Measurements from ENCODE around the gene VAV2.

The VAV2 gene

GRCh38 chr9:133715866-133716563 is 276.1 kb downstream of the VAV2 start:
- no peak for FAIRE-seq
- DNase-seq (ENCODE audit: low spot score) = peak; percentile 8

DNA sequence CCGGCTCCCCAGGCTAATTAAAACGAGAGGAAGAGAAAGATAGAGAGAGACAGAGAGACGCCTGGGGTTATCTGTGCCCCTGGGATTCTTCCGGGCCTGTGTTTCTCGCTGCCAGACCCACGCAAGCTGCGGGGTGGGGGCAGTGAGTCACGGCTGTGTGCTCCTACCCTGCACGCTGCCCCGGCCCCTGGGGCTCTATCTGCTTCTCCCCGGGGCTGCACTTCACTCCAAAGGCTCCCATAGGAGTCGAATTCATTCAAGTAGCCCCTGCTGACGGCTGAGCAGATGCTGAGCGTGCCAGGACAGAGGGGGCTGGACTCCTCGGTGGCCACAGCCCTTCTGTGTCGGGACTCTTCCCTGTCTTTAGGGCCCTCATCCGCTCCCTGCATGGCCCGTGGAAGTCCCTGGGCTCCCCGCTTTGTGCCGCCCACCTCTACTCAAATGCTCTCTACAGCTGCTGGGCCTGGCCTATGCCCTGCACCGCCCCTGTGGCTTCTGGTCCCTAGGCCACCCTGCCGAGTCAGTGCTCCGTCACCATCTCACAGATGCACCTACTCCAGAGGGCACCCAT is 276.7 kb downstream of the VAV2 start:
- DNase-seq (ENCODE audit: low spot score) (peak; percentile 13), FAIRE-seq (no peak)

- peak; percentile 37 for DNase-seq (ENCODE audit: low spot score)
- FAIRE-seq = no peak
Observed at GRCh38 chr9:133714606-133715294, 277.4 kb downstream of the VAV2 start.

- FAIRE-seq (no peak), DNase-seq (ENCODE audit: low spot score) (no peak)
Observed at GRCh38 chr9:133713960-133714495, 278.1 kb downstream of the VAV2 start.

DNA sequence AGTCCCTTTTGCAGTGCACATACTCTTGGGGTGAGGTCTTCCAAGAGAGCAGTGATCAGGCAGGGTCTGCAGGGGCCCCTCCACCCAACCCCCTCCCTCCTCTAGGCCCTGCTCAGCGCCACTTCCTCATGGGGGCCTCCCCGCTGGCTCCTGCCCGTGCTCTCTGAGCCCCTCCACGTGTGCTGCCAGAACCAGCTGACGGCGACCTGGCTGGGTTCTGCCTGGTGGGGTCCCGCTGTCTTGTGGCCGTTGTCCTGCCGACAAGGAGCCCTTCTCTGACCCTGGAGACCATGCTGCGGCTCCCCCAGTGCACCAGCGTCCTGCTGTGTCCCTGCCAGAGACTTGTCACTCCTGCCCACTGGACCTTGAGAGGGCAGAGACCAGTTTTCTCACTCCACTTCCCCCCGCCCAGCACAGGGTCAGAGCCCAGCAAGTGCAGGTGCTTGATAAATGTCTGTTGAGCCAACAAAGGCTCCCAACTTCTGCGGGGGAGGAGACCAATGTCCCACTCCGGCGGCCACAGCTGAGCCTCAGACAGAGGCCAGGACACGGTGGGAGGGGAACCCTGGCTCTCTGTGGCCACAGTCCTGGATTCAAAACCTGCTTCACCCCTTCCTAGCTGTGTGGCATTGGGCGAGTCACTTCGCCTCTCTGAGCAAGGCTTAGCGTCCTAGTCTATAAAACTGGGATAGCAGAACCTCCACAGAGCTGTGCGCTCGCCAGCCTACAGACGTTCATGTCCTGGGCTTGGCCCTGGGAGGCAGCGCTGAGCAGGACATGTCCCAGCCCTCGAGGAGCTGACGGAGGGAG is 278.8 kb downstream of the VAV2 start:
- DNase-seq (ENCODE audit: low spot score) (no peak), FAIRE-seq (no peak)

GRCh38 chr9:133712221-133713100 is 279.7 kb downstream of the VAV2 start:
- FAIRE-seq (no peak), DNase-seq (ENCODE audit: low spot score) (no peak)
